NCI-H146 treated with DMSO at 0.1 percent for 48 hours (cell line): Measurements from ENCODE around the gene NDUFA1.
"Not testable (repeated sequence)": the region's sequence is repeated elsewhere in the genome, so short reads cannot be mapped to it uniquely, and the experiment has no call there.

Source experiments
- DNase-seq: peaks from one replicate; lab custom pipeline; 2025; ENCODE audit not compliant: unreplicated experiment; lab: John Stamatoyannopoulos, UW

NDUFA1 gene

GRCh38 chrX:119899125-119899524, 27.5 kb downstream of the NDUFA1 start:
- DNase-seq = no peak

- no peak for DNase-seq
Measured at GRCh38 chrX:119900976-119901375, 29.3 kb downstream of the NDUFA1 start.

- no peak for DNase-seq
Measured at GRCh38 chrX:119916310-119916709, 44.7 kb downstream of the NDUFA1 start.

GRCh38 chrX:119917877-119918276, 46.2 kb downstream of the NDUFA1 start:
- DNase-seq = no peak

GRCh38 chrX:119919835-119920585, 48.4 kb downstream of the NDUFA1 start:
- DNase-seq = no peak

- not testable (repeated sequence) for DNase-seq
Measured at GRCh38 chrX:119922391-119922790, 50.8 kb downstream of the NDUFA1 start.
